Measurements from ENCODE around the gene TSPYL2.
A peak's percentile ranks its signal among the peaks of the same experiment; 100 is the strongest.

TSPYL2 gene

DNA sequence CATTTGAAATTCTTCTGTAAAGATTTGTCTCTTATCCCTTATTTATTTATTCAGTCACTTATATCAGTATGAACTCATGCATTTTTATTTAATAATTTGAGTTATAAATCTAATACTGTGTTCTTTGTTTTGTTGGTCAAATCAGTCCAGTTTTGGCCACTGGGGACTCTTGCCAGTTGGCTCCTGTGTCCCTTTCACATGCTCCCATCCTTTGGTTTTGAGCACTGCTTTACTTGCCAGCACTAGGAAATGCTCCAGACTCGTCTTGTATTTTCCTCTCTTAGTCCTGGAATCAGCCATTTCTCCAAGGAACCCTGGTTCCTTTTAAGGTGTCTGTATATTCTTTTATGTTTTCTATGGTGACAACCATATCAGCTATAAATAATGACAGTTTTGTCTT, 39.8 kb downstream of the TSPYL2 start:
- peak in 1 of 58 donors; percentile 1 for DNase-seq

DNA sequence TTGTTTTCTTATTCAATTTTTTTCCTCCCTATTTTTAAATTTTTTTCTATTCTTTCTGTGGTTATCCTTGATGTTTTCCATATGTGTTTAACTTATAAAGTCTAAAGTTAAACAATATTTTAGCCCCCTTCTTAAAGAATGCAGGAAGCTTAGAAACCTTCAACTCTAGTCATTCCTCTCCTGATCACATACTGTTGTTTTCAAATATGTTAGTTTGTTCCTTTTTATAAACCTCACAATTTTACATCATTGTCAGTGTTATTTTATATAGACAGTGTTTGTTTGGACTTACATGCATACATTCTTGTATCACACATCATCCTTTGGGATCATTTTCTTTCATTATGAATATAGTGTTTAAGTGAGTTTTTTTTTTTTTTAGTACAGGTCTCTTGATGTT, 43.3 kb downstream of the TSPYL2 start:
- DNase-seq, result no peak

DNA sequence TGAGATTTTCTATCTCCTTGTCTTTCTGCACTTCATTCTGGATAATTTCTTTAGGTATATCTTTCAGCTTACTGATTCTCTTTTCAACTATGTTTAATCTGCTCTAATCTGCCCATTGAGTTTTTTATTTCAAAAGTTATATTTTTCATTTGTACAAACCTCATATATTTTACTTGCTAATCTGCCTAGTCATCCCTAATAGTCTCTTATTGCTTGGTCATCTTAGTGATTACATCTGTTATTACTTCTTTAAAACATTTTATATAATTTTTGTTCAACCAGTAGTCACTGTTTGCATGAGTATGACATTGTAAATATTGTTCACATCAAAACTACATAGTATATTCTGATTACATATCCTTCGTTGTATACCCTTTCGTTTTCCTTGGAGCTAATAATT, 44.2 kb downstream of the TSPYL2 start:
- DNase-seq, result no peak

DNA sequence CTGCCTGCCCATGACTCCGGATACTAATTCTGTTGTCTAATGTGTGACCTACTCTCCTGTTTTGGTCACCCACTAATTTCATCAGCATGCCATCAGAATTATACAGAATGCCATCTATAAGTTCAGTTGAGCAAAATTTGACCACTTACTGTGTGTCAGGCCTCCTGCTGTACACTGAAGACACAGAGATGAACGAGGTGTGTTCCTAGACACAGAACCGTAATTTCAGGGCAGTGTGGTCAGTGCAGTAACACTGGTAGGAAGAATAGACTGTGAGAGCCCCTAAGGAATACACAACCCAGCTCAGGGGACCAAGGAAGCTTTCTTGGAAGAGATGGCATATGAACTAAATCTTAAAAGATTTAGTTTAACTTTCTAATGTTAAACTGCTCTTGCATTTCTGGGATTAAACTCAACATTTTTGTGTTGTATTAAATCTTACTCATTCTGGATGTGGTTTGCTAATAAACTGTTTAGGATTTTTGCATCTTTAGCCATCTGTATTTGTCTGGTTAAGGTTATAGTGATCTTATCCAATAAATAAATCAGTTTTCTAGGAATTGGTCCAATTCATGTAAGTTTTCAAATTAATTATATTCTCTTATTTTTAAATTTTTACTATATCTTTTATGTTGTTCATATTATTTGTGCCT, 46.1 kb downstream of the TSPYL2 start:
- DNase-seq, result no peak

DNA sequence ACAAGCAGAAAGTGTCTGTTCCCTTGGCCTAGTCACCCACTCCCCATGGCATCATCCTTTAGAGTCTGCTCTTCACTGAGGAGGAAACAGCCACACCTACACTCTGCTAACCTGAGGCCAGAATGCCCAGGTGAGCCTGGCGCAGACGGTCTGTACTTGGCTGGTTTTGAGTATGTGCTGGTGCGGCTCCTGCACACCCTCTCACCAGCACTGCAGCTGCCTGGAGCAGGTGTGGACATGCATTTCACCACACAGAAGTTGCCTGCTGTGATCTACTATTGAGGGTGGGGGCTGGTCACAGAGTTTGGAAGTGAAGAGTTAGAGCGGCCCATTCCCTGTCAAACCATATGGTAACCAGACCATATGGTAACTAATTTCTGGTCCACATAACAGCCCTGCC, 51.2 kb downstream of the TSPYL2 start:
- DNase-seq, result no peak

DNA sequence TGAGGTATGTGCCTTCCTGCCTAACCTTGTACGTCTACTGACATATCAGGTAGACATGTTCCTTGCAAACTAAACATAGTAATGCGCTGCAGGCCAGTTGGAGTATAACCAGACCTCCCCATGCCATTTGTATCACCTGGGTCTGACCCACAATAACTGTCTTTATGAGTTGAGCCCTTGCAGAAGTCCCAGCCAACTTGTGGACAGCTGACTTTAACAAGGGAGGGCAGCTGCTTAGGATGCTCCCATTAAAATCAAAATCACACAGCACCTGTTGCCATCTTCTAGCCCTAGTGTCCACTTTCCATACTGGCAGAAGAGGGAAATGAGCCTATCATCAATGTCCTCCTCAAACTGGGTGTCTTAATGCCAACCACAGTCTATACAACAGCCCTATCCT, 53.4 kb downstream of the TSPYL2 start:
- no peak for DNase-seq
